SKM-1 treated with dmso at 0.1 percent for 144 hours (cell line): Measurements from ENCODE around the gene UBXN10.

Experiments
- DNase-seq: peaks from one replicate; lab custom pipeline; 2025; ENCODE audit not compliant: unreplicated experiment; lab: John Stamatoyannopoulos, UW

The UBXN10 gene

GRCh38 chr1:20182415-20182814, 3.5 kb upstream of the UBXN10 start:
- no peak for DNase-seq

- DNase-seq: no peak
These were observed 2.9 kb upstream of the UBXN10 start for GRCh38 chr1:20183035-20183434.

- DNase-seq: no peak
These were observed 2.2 kb upstream of the UBXN10 start for GRCh38 chr1:20183616-20184271.

GRCh38 chr1:20184481-20184900, 1.4 kb upstream of the UBXN10 start:
- DNase-seq: peak; percentile 88

GRCh38 chr1:20184997-20185833, 681 bp upstream of the UBXN10 start:
- peak; percentile 78 for DNase-seq

- no peak for DNase-seq
These were observed 1.4 kb downstream of the UBXN10 start for GRCh38 chr1:20187103-20187812.

- no peak for DNase-seq
These were observed 2.0 kb downstream of the UBXN10 start for GRCh38 chr1:20187813-20188454.

- DNase-seq: no peak
These were observed 2.5 kb downstream of the UBXN10 start for GRCh38 chr1:20188455-20188817.

- no peak for DNase-seq
These were observed 3.8 kb downstream of the UBXN10 start for GRCh38 chr1:20189664-20190063.

- no peak for DNase-seq
These were observed 4.6 kb downstream of the UBXN10 start for GRCh38 chr1:20190256-20191160.

GRCh38 chr1:20191266-20191825, 5.5 kb downstream of the UBXN10 start:
- DNase-seq: no peak

- DNase-seq: no peak
These were observed 6.5 kb downstream of the UBXN10 start for GRCh38 chr1:20192364-20192763.

- no peak for DNase-seq
These were observed 7.0 kb downstream of the UBXN10 start for GRCh38 chr1:20192871-20193411.

- no peak for DNase-seq
These were observed 8.3 kb downstream of the UBXN10 start for GRCh38 chr1:20194224-20194623.

GRCh38 chr1:20194757-20195461, 9.0 kb downstream of the UBXN10 start:
- peak; percentile 41 for DNase-seq

GRCh38 chr1:20195462-20195780, 9.5 kb downstream of the UBXN10 start:
- no peak for DNase-seq

GRCh38 chr1:20197329-20197791, 11.5 kb downstream of the UBXN10 start:
- no peak for DNase-seq

GRCh38 chr1:20198296-20198695, 12.4 kb downstream of the UBXN10 start:
- DNase-seq: no peak

GRCh38 chr1:20198918-20199317, 13.0 kb downstream of the UBXN10 start:
- no peak for DNase-seq
